NCI-H1694 (cell line): ENCODE results near the gene FAR1.

Source experiments
- DNase-seq: peaks from one replicate; lab custom pipeline; 2025; lab: John Stamatoyannopoulos, UW

Gene FAR1

DNA sequence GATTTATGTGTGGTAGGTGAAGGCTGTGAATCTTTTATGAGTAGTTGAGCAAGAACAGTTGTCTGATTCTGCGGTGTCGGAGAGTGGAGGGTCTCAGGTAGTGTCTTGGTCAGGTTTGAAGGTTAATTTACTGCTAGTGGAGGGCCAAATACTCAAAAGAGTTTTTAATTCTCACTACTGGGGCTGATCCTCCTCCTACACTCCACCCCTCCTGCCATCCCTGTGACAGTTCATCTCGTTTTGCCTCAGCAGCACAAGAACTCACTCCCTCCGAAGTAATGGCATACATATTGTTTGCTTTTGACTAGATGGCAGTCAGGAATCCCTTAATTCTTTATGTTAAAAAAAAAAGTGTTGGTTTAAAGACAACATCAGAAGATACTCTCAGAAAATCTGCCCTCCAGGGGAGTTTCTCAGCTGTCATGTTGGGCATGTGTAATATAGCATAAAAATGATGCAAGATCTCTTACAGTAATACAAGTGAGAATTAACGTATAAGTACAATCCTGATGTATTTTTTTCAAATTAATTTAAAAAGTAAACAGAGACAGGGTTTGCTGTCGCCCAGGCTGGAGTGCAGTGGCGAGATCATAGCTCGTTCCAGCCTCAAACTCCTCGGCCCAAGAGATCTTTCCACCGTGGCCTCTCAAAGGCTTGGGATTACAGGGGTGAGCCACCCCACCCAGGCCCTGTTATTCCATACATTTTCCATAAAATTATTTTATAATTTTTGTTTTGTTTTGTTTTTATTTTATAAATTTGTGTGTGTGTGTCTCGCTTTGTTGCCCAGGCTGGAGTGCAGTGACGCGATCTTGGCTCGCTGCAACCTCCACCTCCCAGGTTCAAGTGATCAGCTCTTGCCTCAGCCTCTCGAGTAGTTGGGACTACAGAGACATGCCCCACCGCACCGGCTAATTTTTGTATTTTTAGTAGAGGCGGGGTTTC lies 1.3 kb downstream of the FAR1 start:
- no peak for DNase-seq

DNA sequence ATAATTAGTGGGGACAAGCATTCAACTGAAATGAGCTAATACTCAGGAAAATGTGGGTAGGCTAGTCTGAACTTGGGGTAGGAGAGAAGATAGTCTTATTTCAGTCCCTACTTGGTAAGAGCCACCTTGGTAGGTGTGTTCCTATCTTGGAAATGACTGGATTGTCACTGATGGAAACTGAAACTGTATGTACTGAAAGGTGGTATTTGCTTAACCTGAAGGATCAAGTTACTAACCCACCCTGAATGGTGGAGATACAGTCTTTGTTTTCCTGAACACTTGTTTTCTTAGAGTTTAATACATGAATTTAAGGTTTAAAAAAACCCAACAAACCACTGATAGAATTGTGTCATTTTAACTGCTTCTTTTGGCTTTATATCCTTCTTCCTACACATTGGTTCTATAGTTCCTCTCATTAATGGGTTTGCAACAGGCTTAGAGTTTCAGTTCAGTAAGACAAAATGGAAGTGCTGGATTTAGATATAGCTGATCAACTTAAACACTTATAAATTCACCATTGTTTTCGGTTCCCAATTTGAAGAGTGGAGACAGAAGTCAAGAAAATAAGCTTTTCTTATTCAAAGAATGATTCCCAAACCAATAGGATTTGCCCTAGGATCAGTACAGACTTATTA lies 4.2 kb downstream of the FAR1 start:
- no peak for DNase-seq

DNA sequence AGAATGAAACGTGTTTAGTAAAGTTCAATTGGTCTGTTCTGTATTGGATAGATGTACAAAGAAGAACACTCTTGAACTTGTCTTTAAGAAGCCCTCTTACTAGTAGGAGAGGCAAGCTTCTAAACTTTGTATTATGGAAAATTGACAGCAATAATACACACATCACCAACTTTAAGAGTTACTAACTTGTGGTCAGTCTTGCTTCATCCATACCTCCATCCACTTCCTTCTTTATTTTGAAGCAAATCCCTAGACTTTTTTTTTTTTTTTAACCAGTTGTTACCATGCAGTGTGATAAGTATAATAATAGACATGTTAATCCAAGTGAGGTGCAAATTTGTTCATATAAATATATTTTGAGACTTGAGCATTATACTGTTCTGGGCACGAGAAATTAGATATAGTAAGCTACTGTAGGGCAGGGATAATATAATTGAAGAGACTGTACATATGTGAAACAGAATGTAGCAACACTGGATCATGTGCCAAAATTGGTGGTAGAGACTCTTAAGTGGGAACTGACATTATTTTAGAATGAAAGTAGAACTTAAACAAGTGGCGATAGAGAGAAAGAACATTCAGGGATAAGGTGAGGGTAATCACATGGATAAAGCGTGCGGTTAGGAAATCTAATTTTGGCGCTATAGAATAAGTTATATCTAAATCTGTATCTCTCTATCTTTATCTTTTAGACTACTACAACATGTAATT lies 6.5 kb downstream of the FAR1 start:
- no peak for DNase-seq

DNA sequence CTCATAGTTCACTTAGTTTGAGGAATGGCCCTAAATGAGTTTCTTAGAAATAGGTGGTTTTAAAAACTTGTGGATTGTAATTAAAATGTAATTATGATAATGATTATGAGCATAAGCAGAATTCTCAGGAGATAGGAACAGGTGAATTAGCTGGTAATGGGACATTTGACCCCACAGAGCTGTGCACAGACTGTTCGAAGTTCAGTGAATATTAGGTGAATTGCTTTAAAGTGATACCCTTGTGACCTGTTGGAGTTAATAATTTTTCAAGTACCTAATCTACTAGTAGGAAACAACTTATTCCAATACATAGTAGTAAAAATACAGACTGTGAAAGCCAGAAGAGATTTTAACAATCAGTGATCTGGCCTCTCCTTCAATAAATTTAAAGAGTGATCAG lies 8.1 kb downstream of the FAR1 start:
- no peak for DNase-seq

DNA sequence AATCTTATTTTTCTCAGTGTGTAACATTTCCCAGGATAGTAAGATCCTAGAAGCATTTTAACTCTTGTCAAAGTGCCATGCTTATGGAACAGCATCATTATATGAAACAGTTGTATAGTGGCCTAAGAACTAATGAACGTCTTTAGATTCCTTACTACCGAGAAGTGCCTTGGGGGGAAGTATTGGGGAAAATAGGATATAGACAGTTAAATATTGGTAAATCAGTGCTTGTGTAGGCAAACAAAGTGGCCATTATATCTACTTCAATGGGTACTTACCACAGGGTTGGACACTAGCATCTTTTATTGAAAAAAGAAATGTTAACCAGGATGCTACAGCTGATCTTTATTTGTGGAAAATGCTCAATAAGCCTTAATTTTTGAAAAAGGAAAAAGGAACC lies 11.3 kb downstream of the FAR1 start:
- no peak for DNase-seq

DNA sequence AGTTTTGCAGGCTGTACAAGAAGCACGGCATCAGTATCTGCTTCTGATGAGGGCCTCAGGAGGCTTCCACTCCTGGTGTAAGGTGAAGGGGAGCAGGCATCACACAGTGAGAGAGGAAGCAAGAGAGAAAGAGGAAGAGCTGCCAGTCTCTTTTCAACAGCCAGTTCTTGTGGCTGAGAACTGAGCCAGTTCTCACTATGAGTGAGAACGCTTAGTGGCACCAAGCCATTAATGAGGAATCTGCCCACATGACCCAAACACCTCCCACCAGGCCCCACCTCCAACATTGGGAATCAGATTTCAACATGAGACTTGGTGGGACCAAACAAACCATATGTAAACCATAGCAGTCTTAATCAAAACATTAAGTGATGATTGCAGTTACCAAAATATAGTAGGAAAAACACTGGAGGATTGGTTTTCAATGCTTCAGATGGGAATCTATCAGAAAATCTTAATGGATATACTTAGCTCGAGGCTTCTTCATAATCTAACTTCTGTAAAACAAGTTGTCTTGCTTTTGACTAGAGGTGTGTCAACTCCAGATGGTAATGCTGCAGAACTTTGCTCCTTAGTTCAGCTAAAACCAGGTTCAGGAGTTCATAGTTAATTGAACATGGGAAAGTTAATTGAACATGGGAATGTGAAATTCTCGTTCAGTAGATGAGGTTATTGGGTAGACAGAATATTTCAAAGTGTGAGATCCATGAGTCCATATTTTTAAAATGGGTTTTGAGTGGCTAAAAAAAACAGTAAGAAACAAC lies 12.2 kb downstream of the FAR1 start:
- DNase-seq, result no peak

DNA sequence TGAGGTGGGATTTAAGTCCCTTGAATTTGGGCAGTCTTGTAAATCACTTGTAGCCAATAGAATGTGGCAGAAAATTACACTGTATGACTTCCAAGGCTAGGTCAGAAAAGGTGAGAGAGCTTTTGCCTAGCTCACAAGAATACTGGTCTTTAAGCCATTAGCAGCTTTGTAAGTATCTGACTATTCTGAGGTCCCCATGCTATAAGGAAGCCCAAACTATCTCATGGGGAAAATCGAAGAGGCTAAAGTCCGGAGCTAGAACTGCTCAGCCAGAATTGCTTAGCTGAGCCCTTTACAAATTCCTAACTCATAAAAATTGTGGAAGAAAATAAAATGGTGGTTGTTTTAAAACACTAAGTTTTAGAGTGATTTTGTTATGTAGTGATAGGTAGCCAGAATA lies 13.0 kb downstream of the FAR1 start:
- DNase-seq, result no peak

DNA sequence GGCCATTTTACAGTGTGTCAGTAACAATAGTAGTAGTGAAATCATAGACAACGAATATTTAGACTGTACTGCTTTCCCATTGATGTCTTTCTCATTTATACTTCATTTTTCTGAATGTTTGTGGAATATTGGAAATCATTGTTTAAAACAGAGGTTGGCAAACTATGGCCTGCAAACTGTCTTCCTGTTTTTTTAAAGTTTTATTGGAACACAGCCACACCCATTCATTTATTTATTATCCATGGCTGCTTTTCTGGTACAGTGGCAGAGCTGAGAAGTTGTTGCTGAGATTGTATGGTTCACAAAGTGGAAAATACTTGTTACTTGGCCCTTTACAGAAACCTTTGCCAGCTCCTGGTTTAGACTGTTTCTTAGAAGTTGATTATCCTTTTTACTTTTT lies 13.7 kb downstream of the FAR1 start:
- DNase-seq, result no peak

DNA sequence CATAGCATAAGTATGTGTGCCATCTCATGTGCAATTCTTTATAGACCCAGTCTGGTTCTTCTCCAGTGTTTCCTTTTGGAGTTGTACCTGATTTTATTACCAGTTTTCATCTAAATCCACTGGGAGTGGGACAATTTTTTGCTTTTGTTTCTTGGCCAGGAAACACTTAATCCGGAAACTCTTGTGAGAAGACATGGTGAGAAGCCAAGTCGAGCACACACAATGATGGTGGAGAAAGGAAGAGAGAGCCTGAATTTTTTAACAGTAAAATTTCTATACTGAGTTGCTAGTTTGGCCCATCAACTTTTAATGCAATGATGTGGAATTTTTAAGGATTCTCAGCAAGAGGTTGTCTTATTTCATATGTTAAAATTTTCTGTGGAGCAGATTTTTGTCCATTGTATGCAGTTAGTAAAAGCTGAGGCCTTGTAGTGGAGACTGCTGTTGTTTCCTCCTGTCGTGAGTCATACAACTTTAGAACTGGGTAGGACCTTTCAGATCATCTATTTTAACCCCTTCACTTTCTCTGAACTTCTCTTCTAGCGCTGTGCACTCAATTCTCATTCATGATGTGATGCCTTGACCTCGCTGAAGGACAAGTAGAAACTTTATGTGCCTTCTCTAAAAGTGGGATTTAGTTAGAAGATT lies 17.1 kb downstream of the FAR1 start:
- no peak for DNase-seq

DNA sequence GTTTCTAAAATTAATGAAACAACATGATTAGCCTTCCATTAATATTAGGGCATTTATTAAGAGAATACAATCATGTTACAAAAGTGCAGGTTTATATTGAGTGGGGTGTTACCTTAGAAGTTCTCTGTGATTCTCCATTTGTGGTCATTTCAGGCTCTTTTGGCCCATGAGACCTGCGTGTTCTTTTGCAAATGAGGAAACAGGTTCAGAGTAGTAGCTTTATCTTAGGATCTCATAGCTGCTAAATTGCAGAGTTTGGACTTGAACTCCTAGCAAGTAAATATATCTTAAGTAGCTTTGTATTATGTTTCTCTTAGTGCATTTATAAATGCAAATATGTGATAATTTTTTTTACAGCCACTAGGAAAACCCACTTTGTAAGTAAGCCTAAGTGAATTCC lies 18.3 kb downstream of the FAR1 start:
- no peak for DNase-seq

DNA sequence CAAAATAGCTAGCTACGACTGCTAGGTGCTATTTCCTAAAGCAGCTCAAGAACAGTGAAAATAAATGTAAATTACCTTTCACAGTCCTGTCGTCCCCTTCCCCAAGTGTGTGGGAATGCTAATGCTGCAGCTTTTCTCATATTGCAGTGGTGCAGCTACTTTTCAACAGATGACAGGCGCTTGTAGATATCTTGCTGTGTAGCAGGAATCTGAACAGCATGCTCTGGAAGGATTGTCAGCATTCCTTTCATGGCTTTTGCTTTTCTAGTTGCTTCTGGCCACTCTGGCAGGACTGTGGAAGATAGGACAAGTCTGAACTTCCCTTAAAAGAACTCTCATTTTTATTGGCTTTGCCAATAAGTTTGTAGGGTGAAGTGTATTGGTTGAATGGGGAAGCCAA lies 18.8 kb downstream of the FAR1 start:
- no peak for DNase-seq

DNA sequence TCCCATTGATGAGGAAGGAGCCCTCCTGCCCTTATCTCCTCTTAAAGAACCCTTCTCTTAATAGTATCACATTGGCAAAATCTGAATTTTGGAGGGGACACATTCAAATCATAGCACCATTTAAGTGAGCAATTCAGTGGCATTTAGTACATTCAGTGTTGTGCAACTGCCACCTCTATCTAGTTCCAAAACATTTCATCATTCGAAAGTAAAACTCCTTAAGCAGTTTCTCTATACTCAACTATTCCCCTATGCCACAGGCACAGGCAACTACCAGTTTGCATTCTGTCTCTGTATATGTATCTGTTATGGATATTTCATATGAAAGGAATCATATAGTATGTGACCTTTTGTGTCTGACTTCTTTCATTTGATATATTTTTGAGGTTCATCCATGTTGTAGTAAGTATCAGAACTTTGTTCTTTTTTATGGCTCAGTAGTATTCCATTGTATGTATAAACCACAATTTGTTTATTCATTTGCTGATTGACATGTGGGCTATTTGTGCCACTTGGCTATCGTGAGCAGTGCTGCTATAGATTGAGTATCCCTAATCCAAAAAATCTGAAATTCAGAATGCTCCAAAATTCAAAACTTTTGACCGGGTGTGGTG lies 22.9 kb downstream of the FAR1 start:
- no peak for DNase-seq

DNA sequence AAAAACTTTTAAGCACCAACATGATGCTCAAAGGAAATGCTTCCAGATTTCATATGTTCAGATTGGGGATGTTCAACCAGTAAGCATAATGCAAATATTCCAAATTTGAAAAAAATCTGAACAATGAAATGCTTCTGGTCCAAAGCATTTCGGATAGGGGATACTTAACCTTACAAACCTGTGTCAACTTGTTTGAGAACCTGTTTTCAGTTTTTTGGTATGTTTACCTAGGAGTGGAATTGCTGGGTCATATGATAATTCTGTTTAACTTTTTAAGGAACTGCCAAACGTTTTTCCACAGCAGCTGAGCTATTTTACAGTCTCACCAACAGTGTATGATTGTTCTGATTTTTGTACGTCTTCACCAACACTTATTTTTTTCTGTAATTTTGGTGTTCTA lies 23.7 kb downstream of the FAR1 start:
- no peak for DNase-seq

DNA sequence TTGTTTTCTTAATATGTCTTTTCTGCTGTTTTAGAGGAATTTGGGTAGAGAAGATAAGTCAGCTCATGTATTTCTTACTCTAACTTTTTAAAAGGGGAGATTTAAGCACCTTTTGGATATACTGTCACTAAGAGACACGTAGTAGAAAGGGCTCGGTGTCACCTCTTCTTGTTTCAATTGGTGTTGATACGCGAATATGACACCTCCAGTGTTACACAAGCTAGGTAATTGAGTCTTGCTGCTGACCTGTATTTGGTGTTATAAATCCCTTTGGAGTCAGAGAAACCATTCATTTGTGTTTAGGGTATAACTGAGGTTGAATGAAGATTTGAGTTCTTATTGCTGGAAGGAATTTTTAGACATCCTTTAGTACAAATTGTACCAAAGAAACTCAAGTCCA lies 25.6 kb downstream of the FAR1 start:
- no peak for DNase-seq

DNA sequence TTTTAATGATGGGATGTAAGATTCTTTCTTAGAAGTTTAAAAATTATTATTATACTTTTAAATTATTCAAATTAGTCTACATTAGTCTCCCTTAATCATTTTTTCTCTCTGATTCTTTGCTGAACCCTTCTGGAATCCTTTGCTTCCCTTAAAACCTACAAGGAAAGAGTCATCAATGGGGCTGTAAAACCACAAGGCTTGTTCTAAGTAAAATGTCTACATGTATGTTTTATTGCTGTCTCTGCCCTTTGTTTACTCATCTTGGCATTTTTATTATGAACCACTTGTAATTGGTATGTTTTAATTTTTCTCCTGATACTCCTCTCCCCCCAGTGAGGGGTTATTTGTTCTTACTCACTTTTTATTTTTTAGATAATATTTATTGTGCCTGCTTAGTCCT lies 27.4 kb downstream of the FAR1 start:
- no peak for DNase-seq

DNA sequence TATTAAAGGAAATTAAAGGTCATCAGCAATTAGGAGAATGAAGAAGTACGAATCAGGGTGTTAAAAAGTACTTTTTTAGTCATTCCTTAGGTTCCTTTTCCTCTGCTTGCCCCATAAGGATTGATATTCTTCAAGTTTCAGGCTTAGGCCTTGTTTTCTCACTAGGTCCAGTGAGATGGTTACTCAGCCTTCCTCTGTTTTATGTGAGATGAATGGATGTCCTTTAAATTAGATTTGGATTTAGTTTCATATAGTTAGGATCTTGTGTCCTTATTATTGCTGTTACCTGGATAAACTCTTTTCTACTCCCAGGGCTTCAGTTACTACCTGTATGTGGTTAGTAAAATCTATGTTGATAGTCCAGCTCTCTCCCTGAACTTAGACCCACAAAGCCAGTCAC lies 29.2 kb downstream of the FAR1 start:
- no peak for DNase-seq

DNA sequence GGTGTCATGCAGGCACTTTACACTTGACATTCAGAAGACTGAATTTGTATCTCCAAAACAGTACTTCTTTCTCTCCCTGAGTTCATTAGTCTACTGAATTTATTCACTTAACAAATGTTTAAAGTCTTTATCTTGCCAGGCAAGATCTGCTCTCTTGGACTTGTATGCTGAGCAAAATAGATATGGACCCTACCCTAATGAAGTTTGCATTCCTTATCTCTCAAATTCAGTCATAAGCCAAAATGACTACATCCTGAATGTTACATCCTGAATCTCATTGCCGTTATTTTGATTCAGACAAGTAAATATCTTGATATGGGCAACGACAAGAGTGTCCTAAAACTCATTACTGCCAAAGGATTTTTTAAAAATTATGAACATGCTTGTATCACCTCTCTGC lies 29.7 kb downstream of the FAR1 start:
- no peak for DNase-seq

DNA sequence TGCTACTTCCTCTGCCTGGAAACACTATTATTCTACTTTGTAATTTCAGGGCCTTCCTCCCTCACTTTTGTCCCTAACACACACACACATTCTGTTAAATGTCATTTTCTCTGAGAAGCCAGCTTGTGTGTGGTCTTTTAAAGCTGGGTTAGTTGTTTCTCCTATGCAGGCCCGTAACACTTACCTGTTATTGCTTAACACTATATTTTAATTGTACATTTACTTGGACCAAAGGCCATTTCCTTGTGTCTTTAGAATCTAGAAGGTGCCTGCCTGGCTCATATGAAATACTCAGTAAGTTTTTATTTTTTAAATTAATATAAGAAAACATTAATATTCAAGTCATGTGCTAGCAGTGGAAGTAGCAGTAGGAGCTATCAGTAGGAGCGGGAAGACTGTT lies 30.6 kb downstream of the FAR1 start:
- DNase-seq, result no peak

DNA sequence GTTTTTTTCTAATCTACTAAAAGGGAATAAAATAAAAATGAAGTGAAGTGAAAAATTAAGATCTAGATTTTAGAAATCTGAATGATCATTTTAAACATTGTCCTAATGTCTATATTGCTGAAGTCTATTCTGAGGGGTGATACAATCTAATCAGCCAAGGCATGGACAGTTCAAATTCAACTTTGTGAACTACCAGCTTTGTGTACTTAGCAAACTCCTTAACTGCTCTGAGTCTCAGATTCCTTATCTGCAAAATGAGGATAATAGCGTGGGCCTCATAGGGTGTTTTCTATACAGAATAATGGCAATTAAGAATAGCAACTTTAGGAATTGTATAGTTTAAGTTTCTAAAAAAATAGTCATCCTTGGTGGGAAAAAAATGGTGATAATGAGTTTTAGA lies 31.4 kb downstream of the FAR1 start:
- no peak for DNase-seq

DNA sequence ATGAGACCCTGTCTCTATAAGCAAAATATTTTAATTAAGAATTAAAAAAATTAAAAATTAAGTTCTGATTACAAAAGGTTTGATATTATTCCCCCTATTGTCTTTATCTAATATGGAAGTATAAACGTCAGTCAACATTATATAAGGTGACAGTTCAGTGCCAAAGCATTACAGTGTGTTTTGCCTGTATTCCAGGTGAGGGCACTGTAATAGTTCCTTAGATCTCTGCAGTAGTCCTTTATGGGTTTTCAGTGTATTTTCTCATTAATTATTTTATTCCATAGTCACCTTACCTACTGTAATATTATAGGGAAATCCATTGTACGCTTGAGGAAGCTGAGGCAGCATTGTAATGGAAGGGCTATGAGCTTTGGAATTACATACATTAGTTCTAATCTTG lies 33.0 kb downstream of the FAR1 start:
- no peak for DNase-seq

DNA sequence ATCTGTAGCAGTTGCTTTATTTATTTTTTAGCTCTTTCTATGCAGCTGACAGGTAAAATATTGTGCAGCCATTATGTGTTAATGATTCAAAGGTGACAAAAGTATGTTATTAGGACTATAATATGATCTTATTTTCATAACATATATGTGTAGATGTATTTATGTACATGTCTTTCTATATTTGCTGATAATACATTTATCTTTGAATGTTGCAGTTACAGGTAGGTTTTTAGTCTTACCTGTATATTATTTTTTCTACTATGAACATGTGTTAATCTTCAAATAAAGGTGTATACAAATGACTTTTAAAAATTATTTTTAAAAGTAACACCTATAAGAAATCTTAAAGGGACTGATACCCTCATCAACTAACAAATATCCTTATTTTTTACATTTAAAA lies 33.6 kb downstream of the FAR1 start:
- DNase-seq, result no peak
